Stimulated activated CD4-positive, alpha-beta T cell treated with anti-CD3 and anti-CD28 coated beads, Interleukin-4, amount 100 ng/mL, for 1 hour (primary cell): ENCODE measurements around the gene NPAS2.

Source experiments
- DNase-seq: peaks from one replicate; pipeline ENCODE4 v3.0.0-alpha.2; 2020

Gene NPAS2

DNA sequence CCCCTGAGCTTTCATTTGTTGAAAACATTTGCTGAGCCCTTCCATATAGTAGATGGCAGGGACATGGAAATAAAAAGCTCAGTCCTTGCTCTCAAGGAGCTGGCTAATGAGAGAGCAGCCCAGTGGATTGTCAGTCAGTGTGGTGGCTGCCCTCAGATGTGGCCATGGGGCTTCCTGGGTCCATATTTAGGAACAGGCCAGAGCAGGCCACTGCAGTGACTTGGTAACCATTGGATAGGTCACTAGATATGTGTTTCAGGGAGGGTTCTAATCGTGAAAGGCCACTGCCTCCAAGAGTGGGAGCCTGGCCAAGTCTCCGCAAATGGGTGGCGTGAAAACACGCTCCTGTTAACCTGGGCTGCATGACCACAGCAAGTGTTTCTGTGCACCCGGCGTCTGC lies 37.4 kb downstream of the NPAS2 start:
- DNase-seq, result no peak

DNA sequence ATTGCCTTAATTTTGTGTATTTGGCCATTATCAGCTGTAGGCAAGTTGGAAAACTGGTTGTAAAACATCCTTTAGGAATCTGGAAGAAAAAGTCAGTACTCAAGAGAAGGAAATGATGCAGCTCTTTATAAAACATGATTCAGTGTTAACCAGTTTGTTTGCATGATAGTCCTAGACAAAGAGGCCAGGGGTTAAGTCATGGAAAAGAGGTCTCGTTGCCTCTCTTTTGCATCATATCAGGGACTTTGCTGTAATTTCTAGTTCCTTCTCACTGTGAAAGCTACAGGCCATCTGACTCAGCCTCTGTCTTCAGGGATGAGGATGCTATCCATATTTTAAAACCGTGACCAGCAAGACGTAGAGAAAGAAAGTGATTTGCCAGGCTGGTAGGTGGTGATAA lies 38.0 kb downstream of the NPAS2 start:
- no peak for DNase-seq

DNA sequence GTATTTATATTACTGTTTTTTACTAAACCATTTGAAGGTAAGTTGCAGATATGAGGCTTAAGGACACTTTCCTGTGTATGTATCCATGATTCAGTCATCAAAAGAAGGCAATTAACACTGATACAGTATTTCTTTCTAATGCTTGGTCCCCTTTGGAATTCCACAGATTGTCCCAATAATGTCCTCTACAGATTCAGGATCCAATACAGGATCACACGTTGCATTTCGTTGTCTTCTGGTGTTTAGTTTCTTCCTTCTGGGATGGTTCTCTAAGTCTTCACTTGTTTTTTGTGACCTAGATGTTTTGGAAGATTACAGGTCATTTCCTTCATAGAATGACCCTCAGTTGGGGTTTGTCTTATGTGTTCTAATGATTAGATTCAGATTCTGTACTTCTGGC lies 40.0 kb downstream of the NPAS2 start:
- DNase-seq, result no peak

DNA sequence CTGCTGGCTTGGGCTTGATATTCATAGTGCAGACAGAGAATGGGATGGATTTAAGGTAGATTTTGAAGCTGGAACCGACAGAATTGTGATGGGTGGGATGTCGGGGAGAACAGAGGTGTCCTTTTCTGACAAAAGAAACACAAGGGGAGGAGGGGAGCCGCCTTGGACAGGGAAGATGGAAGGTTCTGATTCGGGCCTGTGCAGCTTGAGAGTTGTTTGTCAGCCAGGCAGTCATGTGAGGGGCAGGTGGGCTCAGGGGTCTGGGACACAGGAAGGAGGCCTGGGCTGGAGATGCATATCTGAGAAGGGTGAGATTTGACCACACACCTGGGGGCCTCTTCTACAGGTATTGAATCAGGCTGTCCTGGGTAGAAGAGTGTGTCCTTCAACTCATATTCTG lies 41.4 kb downstream of the NPAS2 start:
- DNase-seq, result no peak

DNA sequence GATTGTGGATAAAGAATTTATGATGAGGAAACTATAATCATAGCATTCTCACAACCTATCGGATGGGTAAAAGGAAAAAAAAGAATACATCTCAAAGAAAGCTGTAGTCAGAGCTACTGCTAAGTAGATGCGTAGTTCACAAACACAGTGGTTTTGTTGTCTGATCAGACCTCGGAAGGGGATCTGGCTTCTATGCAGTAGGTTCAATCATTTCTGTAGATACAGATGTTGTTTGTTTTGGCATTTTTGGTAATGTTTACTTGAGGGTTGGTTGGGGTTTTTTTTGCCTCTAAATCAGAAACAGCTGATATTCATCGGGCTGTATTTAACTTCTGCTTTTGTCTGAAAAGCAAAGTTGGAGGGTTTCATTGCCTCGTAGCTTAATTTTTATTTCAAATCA lies 42.1 kb downstream of the NPAS2 start:
- no peak for DNase-seq

DNA sequence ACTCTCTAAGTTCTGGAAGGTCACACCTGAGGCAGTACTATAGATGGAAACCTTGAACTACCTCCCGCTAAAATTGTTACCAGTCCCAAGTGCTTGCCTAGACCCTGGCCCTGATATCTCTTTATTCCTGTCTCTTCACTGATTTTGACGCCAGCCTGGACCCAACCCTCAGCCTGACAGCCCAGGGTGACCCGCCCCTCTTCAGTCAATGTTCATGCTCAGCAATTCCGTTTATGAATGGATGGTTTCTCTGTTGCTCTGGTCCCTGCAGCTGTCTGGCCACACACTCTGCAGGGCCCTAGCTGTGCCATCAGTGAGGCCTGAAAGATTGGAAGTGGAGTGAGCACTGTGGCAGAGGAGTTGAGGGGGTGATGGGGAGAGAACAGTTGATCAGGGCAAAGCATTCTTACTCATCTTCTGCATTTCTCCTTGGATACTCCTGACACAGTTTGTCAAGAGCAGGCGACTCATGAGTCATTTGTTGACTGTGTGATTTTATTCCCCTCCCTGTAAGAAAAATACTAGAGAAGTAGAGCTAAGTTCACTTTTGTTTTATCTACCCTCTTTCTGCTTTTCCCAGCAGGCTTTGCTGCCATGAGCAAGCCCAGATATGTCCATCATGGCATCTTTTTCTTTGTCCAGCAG lies 46.0 kb downstream of the NPAS2 start:
- no peak for DNase-seq

DNA sequence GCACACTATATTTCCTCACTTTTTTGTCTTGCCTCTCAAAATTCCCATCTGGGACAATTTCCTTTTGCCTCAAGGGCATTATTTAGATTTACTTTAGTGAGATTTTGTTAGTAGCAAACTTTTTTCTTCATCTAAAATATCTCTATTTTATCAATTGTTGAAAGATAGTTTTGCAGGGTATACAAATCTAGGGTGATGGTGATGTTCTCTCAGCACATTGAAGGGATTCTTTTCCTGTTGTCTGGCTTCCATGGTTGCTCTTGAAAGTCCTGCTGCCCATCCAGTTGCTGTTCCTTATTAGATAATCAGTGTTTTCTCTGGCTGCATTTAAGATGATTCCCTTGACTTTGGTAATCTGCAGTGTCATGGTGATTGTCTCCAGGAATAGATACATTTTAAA lies 48.1 kb downstream of the NPAS2 start:
- no peak for DNase-seq

DNA sequence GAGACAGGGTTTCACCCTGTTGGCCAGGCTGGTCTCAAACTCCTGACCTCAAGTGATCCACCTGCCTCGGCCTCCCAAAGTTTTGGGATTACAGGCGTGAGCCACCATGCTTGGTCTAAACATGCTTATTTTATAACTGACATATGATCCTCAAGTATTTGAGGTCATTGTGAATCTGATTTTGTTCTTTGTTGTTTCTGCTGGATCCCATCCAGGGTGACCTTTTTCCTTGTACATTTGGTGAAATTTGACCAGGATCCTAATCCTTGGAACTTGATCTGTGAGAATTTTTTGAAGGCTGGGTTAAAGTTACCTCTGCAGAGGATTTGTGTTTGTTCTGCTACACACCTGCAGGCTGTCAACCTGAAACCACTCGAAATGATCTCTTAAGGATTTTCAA lies 49.2 kb downstream of the NPAS2 start:
- DNase-seq, result no peak

DNA sequence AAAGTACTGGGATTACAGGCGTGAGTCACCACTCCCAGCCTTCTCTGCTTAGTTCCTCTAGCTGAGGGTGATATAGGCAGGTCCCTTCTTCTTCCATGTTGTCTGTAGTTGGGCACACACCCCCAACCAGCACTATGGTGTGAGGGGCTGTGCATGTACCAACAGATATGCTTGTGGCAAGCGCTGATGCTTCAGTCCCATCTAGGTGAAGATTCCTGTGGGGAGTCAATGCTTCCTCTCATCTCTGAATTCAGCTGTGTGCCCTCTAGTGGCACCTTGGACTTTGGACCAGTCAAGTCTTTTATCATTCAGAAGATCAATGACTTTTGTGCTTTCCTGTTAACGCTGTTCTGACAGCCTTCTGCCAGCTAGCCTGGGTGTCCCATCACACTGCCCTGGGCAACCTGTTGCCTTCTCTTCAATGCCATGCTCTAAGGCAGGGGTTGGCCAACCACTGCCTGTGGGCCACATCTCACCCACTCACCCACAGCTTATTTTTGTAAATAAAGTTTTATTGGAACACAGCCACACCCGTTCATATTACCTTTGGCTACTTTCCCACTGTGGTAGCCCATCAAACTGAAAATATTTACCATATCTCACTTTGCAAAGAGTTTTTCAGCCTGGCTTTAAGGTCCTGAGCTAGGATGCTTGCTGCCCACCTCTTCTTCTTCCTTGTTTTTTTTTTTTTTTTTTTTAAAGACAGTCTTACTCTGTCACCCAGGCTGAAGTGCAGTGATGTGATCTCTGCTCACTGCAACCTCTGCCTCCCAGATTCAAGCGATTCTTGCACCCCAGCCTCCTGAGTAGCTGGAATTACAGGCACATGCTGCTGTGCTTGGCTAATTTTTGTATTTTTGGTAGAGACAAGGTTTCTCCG lies 51.0 kb downstream of the NPAS2 start:
- DNase-seq, result no peak

DNA sequence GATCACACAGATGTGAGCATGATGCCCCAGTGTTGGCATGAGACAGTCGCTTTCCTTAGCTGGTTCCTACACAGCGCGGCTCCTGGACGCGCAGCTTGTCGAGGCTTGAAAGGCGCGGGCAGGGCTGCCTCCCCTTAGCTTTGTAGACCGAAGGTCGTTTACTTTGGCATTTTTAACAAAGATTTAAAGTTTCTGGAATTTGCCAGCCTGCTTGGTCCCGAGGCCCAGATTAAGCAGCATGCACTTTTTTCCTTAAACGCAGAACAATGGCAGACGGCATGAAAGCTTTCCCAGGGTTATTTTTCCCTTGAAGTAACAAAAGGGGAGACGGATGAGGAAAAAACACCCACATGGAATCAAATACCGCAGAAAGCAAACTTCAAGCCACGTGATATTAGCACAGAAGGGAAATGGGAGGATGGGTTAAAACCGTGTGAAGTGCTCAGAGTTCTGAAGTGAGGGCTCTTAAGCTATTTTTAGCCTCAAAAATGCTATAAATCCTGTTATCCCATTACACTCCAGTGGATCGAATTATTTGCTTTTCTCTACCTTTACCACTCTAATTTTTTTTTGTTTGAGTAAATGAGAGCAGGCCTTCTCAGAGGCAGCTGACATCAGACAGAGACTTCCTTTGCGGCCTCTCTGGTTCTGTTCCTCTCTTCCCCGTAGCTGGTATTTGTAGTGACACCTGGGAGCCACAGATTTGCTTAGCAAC lies 55.7 kb downstream of the NPAS2 start:
- DNase-seq, result no peak

DNA sequence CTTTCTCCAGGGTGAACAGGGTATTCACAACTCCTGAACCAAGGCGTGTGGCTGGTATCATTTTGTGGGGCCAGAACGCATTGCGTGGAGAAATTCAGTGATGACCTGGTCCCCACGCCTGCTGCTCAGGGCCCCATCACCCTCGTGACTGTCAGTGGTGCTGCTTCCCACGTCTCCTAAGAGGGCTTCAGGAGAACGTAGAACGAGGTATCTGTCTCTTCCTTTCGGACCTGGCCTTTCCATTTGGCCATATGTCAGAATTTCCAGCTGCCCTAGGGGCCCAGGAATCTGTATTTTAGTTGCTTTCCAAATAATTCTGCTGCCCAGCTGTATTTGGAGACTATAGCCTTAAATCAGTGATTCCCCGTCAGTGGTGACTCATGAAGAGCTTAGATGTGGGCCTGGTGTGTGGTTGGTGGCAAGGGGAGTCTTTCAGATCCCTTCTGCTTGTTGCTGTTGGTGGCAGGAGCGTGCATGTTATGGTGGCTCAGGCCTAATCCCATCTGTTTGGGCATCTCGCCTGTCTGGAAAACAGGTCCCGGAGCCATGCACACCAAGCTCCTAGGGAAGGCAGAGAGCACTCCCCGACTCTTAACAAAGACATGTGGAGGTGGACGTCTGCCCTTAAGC lies 56.4 kb downstream of the NPAS2 start:
- DNase-seq, result no peak

DNA sequence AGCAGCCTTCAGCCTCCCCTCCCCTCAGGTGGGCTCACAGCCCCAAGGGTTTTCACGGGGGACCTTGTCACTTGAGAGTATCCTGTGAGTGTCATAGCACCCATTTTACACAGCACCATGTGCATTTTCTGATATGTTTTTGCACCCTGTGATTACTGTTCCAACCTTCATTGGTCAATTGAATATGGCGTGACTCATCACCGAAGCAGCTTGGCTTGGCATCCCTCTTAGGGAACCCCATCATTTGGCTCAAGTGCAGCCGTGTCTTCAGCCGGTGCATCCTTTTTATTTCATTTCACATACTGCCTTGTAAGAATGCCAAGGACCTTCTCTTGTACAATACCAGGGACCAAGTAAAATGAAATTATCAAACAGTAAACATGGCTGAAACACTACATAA lies 57.6 kb downstream of the NPAS2 start:
- DNase-seq, result no peak

DNA sequence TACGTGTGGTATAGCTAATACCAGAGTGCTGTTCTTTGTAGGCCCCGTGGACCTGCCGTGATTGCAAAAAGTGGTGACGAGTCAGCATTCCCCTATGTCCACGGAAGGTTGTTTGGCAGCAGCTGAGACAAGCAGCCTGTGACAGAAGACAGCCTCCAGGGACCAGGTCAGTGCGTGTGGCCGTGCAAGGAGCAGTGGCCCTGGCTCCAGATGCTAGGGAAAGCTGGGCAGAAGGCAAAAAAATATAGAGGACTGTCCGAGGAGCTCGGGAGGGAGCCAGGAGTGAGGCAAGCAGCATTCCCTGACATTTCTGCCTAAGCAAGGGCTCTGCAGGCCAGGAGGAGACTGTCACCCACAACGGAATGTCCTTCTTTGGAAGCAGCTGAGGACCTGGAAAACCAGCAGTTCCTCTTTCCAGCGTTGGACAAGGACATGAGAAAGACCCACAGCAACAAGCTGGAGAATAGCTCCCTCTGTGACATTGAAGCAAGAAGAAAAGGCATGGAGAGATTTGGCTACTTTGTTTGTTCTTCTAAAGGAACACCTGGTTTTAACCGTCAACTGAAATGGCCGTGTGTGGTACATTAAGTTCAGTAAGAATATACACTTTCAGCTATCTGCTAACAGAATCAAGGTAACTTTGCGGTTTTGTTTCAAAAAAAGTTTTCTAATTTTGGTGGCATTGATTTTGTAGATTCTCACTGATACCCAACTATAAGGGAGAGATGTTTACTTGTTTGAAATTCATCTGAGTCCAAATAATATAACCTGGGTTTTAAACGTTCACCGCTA lies 58.3 kb downstream of the NPAS2 start:
- no peak for DNase-seq

DNA sequence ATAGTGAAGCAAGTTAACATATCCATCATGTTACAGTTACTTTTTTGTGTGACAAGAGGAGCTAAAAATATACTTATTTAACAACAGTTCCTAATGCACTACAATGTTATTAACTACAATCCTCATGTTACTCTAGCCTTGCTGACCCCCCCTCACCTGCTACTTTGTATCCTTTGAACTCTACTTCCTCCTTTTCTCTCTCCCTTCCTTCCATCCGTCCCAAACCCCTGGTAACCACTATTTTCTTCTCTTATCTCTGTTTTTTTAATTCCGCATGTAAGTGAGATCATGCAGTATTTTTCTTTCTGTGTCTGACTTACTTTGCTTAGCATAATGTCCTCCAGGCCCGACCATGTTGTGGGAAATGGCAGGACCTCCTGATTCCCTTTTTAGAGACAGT lies 59.4 kb downstream of the NPAS2 start:
- no peak for DNase-seq

DNA sequence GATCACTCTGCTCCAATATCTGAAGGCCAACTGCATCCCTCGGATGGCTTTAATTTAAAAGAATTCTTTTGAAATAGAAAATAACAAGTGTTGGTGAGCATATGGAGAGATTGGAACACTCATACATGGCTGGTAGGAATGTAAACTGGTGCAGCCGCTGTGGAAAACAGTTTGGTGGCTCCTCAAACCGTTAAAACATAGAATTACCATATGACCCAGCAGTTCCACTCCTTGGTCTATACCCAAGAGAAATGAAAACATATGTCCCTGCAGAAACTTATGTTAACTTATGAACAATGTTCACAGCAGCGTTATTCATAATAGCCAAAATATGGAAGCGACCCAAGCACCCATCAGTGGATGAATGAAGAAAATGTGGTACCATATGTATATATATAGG lies 60.1 kb downstream of the NPAS2 start:
- DNase-seq, result no peak

DNA sequence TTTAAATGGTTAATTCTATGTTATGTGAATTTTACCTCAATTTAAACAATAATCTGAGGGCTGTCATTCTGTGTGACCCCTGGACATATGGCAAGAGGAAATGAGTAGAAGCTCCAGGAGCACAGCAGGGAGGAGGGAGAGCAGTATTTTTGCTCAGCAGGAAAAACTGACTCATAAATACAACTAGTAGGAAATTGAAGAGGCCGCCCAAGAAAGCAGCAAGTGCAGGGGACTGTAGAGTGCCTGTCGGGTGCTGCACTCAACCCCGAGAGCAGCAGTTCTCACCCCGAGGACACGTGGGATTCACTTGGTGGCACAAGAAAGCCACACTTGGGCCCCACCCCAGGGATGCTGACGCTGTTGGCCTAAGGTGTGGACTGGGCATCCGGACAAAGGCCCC lies 60.8 kb downstream of the NPAS2 start:
- DNase-seq, result no peak

DNA sequence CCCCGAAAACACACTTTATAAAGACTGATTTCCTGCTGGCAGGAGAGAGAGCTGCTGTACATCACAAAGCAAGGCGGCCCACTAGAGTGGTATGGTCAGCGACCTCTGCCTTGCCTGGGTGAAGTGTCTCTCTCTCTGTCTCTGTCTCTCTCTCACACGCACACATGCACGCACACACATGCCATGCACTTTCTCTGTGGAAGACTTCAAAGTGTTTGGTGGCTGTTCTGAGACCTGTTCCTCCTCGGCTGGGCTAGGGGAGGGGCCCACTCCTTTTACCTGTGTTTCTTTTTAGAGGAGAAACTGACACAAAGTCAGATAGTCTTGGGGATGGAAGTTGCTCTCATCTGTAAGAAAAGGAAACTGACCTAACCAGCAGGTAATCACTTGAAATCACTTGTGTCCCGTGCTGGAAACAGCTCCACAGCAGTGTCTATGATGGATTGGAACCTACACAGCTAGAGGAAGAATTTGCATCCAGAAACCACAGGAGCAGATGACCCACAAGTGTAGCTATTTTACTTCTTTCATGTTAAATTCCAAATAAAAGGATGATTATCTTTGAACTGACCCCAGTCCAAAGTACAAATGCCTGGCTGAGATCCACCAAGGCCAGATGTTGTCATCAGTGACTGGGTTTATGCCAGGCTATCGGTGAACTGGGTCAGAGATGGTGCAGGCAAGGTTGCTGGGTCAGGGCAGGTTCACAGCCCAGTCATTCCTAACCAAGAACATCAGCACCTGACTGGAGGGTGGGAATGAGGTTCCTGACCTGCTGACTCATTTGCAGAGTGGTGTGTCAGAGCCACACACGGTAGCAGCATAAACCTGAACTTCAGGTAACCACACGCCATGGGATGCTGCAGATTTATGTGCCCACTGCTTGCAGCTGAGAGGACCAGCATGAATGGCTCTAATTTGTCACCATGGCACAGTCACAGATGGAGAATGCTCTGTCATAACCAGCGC lies 63.0 kb downstream of the NPAS2 start:
- DNase-seq, result no peak

DNA sequence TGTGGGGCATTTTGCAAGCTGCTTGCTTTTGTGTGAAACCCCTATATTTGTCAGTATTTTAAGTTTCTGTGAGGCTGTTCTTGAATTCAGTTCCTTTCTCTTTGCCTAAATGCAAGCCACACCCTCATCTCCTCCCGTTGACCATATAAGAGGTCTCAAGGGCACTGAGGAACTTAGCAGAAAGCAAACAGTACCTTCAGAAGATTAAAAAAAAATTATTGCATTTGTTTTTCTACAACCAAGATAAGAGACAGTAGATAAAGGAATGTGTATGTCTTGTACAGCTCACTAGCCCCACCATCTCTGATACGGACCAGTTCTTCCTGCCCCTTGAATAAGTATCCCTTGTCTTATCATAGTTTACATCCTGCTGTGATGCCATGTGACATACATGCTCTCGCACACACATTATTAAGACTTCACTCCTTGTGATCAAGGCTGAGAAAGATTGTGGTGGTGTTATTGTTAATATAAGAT lies 64.2 kb downstream of the NPAS2 start:
- no peak for DNase-seq

DNA sequence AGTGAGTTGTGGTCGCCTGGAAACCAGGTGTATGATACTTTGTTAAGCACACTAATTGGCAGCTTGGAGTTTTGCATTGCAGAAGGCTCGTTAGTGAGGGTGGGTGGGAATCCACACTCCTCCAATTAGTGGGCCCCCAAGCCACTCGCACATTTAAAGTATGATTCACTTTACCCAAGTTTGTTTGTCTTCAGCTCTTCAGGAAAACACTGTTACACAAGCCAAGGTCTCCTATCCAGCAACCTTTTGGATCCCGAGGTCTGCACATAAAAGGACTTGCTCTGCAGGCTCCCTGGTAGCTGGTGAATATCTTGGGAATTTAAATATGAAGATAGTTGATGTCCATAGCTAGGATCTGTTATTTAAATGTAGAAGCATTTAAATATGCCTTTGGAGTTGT lies 66.1 kb downstream of the NPAS2 start:
- no peak for DNase-seq

DNA sequence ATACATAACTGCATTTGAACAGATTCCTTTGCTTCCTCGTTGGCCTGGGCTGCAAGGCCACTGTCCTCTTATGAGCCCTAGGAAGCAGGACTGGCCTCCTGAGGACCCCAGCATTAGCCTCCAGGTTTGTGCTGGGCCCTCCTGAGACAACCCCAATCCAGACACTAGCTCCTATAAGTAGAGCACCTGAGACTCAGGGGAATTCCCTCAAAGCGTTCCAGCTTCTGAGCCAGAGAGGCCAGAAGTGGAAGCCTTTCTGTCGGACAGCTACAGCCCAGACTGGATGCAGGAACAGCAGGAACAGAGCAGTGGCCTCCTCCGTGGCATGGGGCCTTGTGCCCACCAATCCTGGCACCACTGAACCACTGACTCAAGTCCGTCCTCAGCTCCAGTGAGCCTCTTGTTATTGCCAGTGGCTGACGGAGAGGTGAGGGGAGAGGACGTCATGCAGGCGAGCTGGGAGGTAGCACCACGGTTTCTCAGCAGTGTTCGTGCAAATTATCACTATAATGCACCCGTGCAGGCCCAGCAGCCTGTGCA lies 67.2 kb downstream of the NPAS2 start:
- DNase-seq, result no peak
